Measurements from ENCODE around the gene CORO2A. TPM values are rescaled to one million over a fixed set of nuclear protein-coding genes. Genes with fewer than 3 reads are reported as not detected.

The CORO2A gene
- total and polyA plus RNA-seq, 2 of the 8 experiments (the other 6 are each of a cell fraction or from before 2014, with no cell fraction given), result 13.7 to 27.9 TPM

GRCh38 chr9:98228392-98229089 lies 36.1 kb upstream of the CORO2A start (continued):
- TF ChIP-seq SRF (IDR thresholded peaks at IDR 0.05; ENCODE audit: low read depth, low read length) (no peak), TCF12 (IDR thresholded peaks at IDR 0.05; ENCODE audit: low read depth, low read length) (no peak), PHF8 (conservative IDR thresholded peaks at IDR 0.05; ENCODE audit: low read depth, low read length) (no peak), BRCA1 (IDR thresholded peaks at IDR 0.05; ENCODE audit: low read depth, low read length) (no peak), RBBP5 (IDR thresholded peaks at IDR 0.05; ENCODE audit: borderline replicate concordance, low read depth, low read length) (no peak)
